ENCODE results near the gene PRDM15.

DNA sequence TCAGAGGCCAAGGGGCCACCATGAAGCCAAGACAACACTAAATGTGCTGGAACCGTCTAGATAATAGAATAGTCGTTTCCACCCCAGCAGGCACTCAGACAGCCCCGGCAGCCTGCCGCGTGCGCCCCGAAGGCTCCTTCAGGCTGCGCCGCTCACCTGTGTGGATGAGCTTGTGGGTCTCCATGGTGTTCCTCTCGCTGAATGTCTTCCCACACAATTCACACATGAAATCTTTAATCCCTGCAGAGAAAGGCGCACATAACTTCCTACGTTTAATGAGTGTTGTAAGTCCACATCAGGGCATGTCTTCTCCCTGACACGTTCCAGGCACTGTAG, 68.6 kb downstream of the PRDM15 start:
- no peak for TF ChIP-seq EZH2phosphoT487 (IDR thresholded peaks at IDR 0.05; ENCODE audit: unreplicated experiment)
- TF ChIP-seq POLR2AphosphoS5 (IDR thresholded peaks at IDR 0.05; ENCODE audit: low read depth) = no peak
- TF ChIP-seq, protein P1, sequence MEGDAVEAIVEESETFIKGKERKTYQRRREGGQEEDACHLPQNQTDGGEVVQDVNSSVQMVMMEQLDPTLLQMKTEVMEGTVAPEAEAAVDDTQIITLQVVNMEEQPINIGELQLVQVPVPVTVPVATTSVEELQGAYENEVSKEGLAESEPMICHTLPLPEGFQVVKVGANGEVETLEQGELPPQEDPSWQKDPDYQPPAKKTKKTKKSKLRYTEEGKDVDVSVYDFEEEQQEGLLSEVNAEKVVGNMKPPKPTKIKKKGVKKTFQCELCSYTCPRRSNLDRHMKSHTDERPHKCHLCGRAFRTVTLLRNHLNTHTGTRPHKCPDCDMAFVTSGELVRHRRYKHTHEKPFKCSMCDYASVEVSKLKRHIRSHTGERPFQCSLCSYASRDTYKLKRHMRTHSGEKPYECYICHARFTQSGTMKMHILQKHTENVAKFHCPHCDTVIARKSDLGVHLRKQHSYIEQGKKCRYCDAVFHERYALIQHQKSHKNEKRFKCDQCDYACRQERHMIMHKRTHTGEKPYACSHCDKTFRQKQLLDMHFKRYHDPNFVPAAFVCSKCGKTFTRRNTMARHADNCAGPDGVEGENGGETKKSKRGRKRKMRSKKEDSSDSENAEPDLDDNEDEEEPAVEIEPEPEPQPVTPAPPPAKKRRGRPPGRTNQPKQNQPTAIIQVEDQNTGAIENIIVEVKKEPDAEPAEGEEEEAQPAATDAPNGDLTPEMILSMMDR (conservative IDR thresholded peaks at IDR 0.05; ENCODE audit: low read depth in 2 of 2) = no peak
- no peak for TF ChIP-seq EZH2 (IDR thresholded peaks at IDR 0.05; ENCODE audit: low read depth, unreplicated experiment)
- TF ChIP-seq NANOG (IDR thresholded peaks at IDR 0.05; ENCODE audit: borderline replicate concordance) = no peak
- no peak for TF ChIP-seq STAT1 (IDR thresholded peaks at IDR 0.05; ENCODE audit: unreplicated experiment)
- no peak for TF ChIP-seq JUNB (IDR thresholded peaks at IDR 0.05; ENCODE audit: unreplicated experiment)
- TF ChIP-seq, protein P2, sequence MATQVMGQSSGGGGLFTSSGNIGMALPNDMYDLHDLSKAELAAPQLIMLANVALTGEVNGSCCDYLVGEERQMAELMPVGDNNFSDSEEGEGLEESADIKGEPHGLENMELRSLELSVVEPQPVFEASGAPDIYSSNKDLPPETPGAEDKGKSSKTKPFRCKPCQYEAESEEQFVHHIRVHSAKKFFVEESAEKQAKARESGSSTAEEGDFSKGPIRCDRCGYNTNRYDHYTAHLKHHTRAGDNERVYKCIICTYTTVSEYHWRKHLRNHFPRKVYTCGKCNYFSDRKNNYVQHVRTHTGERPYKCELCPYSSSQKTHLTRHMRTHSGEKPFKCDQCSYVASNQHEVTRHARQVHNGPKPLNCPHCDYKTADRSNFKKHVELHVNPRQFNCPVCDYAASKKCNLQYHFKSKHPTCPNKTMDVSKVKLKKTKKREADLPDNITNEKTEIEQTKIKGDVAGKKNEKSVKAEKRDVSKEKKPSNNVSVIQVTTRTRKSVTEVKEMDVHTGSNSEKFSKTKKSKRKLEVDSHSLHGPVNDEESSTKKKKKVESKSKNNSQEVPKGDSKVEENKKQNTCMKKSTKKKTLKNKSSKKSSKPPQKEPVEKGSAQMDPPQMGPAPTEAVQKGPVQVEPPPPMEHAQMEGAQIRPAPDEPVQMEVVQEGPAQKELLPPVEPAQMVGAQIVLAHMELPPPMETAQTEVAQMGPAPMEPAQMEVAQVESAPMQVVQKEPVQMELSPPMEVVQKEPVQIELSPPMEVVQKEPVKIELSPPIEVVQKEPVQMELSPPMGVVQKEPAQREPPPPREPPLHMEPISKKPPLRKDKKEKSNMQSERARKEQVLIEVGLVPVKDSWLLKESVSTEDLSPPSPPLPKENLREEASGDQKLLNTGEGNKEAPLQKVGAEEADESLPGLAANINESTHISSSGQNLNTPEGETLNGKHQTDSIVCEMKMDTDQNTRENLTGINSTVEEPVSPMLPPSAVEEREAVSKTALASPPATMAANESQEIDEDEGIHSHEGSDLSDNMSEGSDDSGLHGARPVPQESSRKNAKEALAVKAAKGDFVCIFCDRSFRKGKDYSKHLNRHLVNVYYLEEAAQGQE (IDR thresholded peaks at IDR 0.05; ENCODE audit: unreplicated experiment) = no peak
- no peak for TF ChIP-seq ZNF331 (CRISPR knock-in tag; IDR thresholded peaks at IDR 0.05; ENCODE audit: low read depth)
- TF ChIP-seq ZNF114 (CRISPR knock-in tag; IDR thresholded peaks at IDR 0.05) = no peak
- TF ChIP-seq CREB1 (CRISPR knock-in tag; IDR thresholded peaks at IDR 0.05; ENCODE audit: low read depth) = no peak

Measured in GM23338 (cell line).